ENCODE results near the gene GAPVD1.
A peak's percentile ranks its signal among the peaks of the same experiment; 100 is the strongest.

The GAPVD1 gene

GRCh38 chr9:125238915-125239446 lies 22.6 kb upstream of the GAPVD1 start:
- Histone ChIP-seq H3K4me3 (ENCODE audit: low read length) (peak overlapping the region; percentile 99), H3K36me3 (ENCODE audit: control insufficient read depth, insufficient read depth, low read length, severe bottlenecking) (peaks cover 55% of the 10 kb centered on the region), H3K27me3 (replicated peaks; ENCODE audit: control insufficient read depth, insufficient read depth, low read length) (no peaks in the 10 kb centered on the region), H3K4me1 (ENCODE audit: control insufficient read depth, insufficient read depth, low read length) (peaks cover 63% of the 10 kb centered on the region), H3K9ac (ENCODE audit: low read length) (peak overlapping the region; percentile 96), H3K9me3 (ENCODE audit: control insufficient read depth, low read length) (no peaks in the 10 kb centered on the region)
- no peak for DNase-seq (ENCODE audit: low read depth)

DNA sequence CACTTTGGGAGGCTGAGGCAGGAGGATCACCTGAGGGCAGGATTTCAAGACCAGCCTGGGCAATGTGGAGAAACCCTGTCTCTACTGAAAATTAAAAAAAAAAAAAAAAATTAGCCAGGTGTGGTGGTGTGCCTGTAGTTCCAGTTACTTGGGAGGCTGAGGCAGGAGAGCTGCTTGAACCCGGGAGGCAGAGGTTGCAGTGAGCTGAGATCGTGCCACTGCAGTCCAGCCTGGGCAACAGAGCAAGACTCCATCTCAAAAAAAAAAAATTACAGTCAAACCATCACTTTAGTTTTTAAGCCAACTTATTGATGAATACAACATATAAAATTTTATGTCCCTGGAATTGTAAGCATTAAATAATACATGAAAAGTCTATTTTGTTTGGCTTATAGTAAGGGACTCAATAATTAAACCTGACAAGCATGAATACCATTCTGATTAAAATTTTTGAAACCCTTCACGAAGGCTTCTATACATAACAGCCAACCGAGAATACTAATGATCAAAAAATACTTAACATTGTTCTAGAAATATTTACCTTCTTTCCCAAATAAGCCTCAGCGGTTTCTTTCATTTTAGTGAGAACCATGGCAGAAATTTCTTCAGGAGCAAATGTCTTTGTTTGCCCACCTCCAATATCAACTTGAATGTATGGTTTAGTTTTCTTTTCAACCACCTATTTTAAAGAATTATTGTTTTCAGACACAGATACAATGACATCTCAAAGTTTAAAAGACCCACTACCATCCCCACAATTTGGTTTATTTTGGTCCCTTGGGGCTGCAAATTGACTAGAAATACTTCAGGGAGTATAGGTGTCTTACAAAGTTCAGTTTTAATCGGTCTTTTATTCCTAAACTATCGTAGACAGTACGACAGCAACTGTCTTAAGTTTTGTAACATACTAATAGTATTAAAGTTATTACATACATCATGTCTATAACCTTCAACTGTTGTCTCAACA lies 21.7 kb upstream of the GAPVD1 start:
- DNase-seq (ENCODE audit: low read depth), result peak; percentile 15
- Histone ChIP-seq H3K36me3 (ENCODE audit: control insufficient read depth, insufficient read depth, low read length, severe bottlenecking) (peaks cover 51% of the 10 kb centered on the region), H3K4me1 (ENCODE audit: control insufficient read depth, insufficient read depth, low read length) (peaks cover 59% of the 10 kb centered on the region)

GRCh38 chr9:125240649-125240999 lies 21.0 kb upstream of the GAPVD1 start:
- Histone ChIP-seq H3K9me3 (ENCODE audit: control insufficient read depth, low read length) (no peaks in the 10 kb centered on the region), H3K9ac (ENCODE audit: low read length) (peak overlapping the region; percentile 96), H3K4me3 (ENCODE audit: low read length) (peak overlapping the region; percentile 99), H3K4me1 (ENCODE audit: control insufficient read depth, insufficient read depth, low read length) (peaks cover 54% of the 10 kb centered on the region), H3K36me3 (ENCODE audit: control insufficient read depth, insufficient read depth, low read length, severe bottlenecking) (peaks cover 44% of the 10 kb centered on the region), H3K27me3 (replicated peaks; ENCODE audit: control insufficient read depth, insufficient read depth, low read length) (no peaks in the 10 kb centered on the region)
- DNase-seq (ENCODE audit: low read depth), result peak; percentile 60

More for the DNA sequence above, 21.7 kb upstream of the GAPVD1 start:
- H3K27me3 ChIP-seq (replicated peaks; ENCODE audit: control insufficient read depth, insufficient read depth, low read length), result no peaks in the 10 kb centered on the region
- peak overlapping the region; percentile 99 for H3K4me3 ChIP-seq (ENCODE audit: low read length)
- H3K9me3 ChIP-seq (ENCODE audit: control insufficient read depth, low read length), result no peaks in the 10 kb centered on the region
- peak overlapping the region; percentile 96 for H3K9ac ChIP-seq (ENCODE audit: low read length)

DNA sequence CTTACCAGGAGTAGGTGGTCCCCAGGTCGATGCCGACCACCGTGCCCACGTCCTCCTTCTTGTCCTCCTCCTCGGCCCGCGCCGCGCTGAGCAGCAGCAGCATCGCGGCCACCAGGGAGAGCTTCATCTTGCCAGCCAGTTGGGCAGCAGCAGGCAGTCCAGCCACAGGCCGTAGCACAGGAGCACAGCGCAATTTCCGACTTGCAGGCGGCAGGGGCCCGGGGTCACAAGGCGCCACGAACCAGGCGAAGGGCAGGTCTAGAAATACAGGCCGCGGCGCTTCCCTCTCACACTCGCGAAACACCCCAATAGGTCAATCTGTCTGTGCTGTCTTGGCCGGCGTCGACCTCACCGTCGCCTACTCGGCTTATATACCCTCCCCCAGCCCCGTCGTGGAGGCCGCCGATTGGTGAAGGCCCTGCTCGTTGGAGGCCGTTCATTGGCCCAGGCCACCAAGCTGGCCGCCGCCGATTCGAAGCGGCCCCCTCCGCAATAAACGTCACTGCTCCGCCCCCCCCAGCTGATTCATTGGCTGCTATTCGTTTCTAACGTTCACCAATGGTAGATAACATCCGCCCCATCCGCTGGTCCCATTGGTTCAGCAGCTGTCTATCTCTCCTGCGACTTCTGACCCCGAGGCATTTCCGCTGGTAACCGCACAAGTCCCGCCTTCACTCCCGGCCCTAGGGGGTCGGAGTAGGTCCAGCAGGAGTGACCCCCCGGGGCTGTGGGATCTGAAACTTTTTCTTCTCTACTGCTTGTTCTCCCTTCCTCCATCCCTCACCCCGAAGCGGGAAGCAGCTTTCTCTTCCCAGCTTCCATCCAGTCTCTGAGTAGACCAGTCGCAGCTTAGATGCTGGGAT lies 20.4 kb upstream of the GAPVD1 start, which contains the start of gene HSPA5:
Gene HSPA5, minus strand, starts transcription at position 344 of the 863 bp plus-strand sequence. Its CDS starts 217 bp downstream, at position 127.
- Histone ChIP-seq H3K9ac (ENCODE audit: low read length) (peak within 1 kb of the TSS; percentile 99), H3K9me3 (ENCODE audit: control insufficient read depth, low read length) (no peaks in the 10 kb centered on the region), H3K36me3 (ENCODE audit: control insufficient read depth, insufficient read depth, low read length, severe bottlenecking) (peaks cover 38% of the 10 kb centered on the region), H3K4me1 (ENCODE audit: control insufficient read depth, insufficient read depth, low read length) (peaks cover 49% of the 10 kb centered on the region), H3K27me3 (replicated peaks; ENCODE audit: control insufficient read depth, insufficient read depth, low read length) (no peaks in the 10 kb centered on the region), H3K4me3 (ENCODE audit: low read length) (peak within 1 kb of the TSS; percentile 99)
- peak; percentile 100 for DNase-seq (ENCODE audit: low read depth)

GRCh38 chr9:125241863-125242739 lies 19.5 kb upstream of the GAPVD1 start:
- Histone ChIP-seq H3K4me3 (ENCODE audit: low read length) (peak overlapping the region; percentile 98), H3K9ac (ENCODE audit: low read length) (peak overlapping the region; percentile 99), H3K36me3 (ENCODE audit: control insufficient read depth, insufficient read depth, low read length, severe bottlenecking) (peaks cover 29% of the 10 kb centered on the region), H3K9me3 (ENCODE audit: control insufficient read depth, low read length) (no peaks in the 10 kb centered on the region), H3K4me1 (ENCODE audit: control insufficient read depth, insufficient read depth, low read length) (peaks cover 40% of the 10 kb centered on the region), H3K27me3 (replicated peaks; ENCODE audit: control insufficient read depth, insufficient read depth, low read length) (no peaks in the 10 kb centered on the region)
- no peak for DNase-seq (ENCODE audit: low read depth)

DNA sequence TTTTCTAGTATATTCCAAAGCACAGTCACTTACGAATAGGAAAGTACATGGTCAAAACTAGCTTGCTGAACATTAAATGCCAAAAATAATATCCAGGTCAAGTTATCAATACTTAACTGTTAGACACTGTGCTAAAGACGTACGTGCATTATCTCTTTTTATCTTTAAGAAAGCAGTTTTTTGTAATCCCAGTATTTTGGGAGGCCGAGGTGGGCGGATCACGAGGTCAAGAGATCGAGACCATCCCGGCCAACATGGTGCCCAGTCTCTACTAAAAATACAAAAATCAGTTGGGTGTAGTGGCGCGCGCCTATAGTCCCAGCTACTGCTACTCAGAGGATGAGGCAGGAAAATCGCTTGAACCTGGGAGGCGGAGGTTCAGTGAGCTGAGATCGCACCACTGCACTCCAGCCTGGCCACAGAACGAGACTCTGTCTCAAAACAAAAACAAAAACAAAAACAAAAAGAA lies 17.8 kb upstream of the GAPVD1 start:
- Histone ChIP-seq H3K9me3 (ENCODE audit: control insufficient read depth, low read length) (no peaks in the 10 kb centered on the region), H3K36me3 (ENCODE audit: control insufficient read depth, insufficient read depth, low read length, severe bottlenecking) (peaks cover 12% of the 10 kb centered on the region), H3K9ac (ENCODE audit: low read length) (peak overlapping the region; percentile 63), H3K4me3 (ENCODE audit: low read length) (no peak overlapping the region), H3K27me3 (replicated peaks; ENCODE audit: control insufficient read depth, insufficient read depth, low read length) (no peaks in the 10 kb centered on the region), H3K4me1 (ENCODE audit: control insufficient read depth, insufficient read depth, low read length) (peaks cover 24% of the 10 kb centered on the region)
- DNase-seq (ENCODE audit: low read depth), result no peak

DNA sequence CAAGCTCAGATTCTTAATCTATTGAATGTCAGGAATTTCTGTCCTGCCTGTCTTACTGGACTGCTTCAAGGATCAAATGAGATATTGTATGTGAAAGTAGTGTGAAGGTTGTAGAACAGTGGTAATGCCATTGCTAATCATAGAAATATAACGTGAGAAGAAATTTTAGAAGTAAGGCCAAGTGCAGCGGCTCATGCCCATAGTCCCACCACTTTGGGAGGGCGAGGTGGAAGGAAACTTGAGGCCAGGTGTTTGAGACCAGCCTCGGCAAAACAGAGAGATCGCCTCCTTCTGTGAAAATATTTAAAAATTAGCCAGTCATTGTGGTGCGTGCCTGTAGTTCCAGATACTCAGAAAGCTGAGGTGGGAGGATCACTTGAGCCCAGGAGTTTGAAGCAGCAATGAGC lies 15.4 kb upstream of the GAPVD1 start:
- peaks cover 17% of the 10 kb centered on the region for H3K4me1 ChIP-seq (ENCODE audit: control insufficient read depth, insufficient read depth, low read length)
- DNase-seq (ENCODE audit: low read depth), result no peak
- H3K27me3 ChIP-seq (replicated peaks; ENCODE audit: control insufficient read depth, insufficient read depth, low read length), result no peaks in the 10 kb centered on the region
- H3K9me3 ChIP-seq (ENCODE audit: control insufficient read depth, low read length), result no peaks in the 10 kb centered on the region
- H3K36me3 ChIP-seq (ENCODE audit: control insufficient read depth, insufficient read depth, low read length, severe bottlenecking), result no peaks in the 10 kb centered on the region
- no peak overlapping the region for H3K4me3 ChIP-seq (ENCODE audit: low read length)
- H3K9ac ChIP-seq (ENCODE audit: low read length), result no peak overlapping the region

DNA sequence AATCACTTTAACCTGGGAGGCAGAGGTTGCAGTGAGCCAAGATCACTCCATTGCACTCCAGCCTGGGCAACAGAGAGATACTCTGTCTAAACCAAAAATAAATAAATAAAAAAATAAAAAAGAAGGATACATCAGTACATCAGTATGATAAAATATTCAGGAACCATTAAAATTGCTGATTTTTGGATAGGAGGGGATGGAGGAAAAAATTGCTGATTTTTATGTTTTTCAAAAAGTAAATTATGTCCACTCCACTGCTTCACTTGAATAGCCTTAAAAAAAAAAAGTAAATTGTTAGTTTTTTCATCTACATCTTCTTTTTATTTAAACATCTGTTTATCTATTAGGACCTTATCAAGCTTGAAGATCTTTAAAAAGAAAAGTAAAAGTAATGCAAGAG lies 7.4 kb upstream of the GAPVD1 start:
- DNase-seq (ENCODE audit: low read depth), result no peak
- no peak overlapping the region for H3K4me3 ChIP-seq (ENCODE audit: low read length)
- peaks cover 3% of the 10 kb centered on the region for H3K4me1 ChIP-seq (ENCODE audit: control insufficient read depth, insufficient read depth, low read length)
- no peak overlapping the region for H3K9ac ChIP-seq (ENCODE audit: low read length)
- H3K36me3 ChIP-seq (ENCODE audit: control insufficient read depth, insufficient read depth, low read length, severe bottlenecking), result no peaks in the 10 kb centered on the region
- no peaks in the 10 kb centered on the region for H3K27me3 ChIP-seq (replicated peaks; ENCODE audit: control insufficient read depth, insufficient read depth, low read length)
- H3K9me3 ChIP-seq (ENCODE audit: control insufficient read depth, low read length), result no peaks in the 10 kb centered on the region

DNA sequence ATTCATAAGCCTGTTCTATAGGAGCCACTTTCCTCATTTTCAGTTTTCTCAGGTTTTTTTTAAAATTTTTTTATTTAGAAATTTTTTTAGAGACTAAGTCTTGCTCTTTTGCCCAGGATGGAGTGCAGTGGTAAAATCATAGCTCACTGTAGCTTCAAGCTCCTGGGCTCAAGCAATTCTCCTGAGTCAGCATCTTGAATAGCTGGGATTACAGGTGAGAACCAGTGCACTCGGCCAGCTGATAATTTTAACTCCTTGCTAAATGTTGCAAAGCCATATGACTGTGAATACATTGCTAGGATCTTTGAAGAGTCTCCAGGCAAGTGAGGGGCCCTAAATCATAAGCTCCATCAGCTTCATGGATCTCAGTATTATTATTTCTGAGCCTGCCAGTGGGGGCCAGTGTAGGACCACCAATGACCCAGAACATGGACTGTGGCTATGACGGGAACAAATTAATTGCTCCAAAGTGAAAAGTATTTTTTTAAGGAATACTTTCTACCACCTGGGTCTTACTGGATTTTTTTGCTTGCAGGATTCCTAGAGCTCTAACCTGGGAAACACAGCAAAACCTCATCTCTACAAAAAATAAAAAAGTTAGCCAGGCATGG lies 5.7 kb upstream of the GAPVD1 start:
- no peak overlapping the region for H3K4me3 ChIP-seq (ENCODE audit: low read length)
- no peaks in the 10 kb centered on the region for H3K9me3 ChIP-seq (ENCODE audit: control insufficient read depth, low read length)
- peaks cover 9% of the 10 kb centered on the region for H3K4me1 ChIP-seq (ENCODE audit: control insufficient read depth, insufficient read depth, low read length)
- no peak for DNase-seq (ENCODE audit: low read depth)
- no peaks in the 10 kb centered on the region for H3K27me3 ChIP-seq (replicated peaks; ENCODE audit: control insufficient read depth, insufficient read depth, low read length)
- H3K9ac ChIP-seq (ENCODE audit: low read length), result no peak overlapping the region
- no peaks in the 10 kb centered on the region for H3K36me3 ChIP-seq (ENCODE audit: control insufficient read depth, insufficient read depth, low read length, severe bottlenecking)

DNA sequence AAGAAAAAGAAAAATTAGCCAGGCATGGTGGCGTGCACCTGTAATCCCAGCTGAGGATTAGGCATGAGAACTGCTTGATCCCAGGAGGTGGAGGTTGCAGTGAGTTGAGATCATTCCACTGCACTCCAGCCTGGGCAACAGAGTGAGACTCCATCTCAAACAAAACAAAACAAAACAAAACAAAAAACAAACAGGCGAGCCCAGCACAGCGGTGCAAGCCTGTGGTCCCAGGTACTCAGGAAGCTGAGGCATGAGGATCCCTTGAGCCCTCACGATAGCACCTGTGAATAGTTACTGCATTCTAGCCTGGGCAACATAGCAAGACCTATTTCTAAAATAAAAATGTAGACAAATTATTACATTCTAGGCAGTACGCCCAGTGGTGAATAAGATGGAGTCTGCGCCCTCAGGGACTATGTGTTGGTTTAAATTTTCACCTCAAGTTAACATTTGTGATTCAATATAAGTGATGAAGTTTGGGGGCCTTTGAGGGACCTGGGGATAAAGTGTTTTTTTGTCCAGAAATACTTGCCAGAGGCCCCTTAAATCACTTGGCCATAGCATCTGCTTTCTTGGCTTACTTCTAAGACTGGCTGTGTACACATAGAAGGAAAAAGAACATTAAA lies 3.4 kb upstream of the GAPVD1 start:
- Histone ChIP-seq H3K9me3 (ENCODE audit: control insufficient read depth, low read length) (no peaks in the 10 kb centered on the region), H3K4me3 (ENCODE audit: low read length) (no peak overlapping the region), H3K9ac (ENCODE audit: low read length) (no peak overlapping the region), H3K36me3 (ENCODE audit: control insufficient read depth, insufficient read depth, low read length, severe bottlenecking) (no peaks in the 10 kb centered on the region), H3K27me3 (replicated peaks; ENCODE audit: control insufficient read depth, insufficient read depth, low read length) (no peaks in the 10 kb centered on the region), H3K4me1 (ENCODE audit: control insufficient read depth, insufficient read depth, low read length) (peaks cover 14% of the 10 kb centered on the region)
- no peak for DNase-seq (ENCODE audit: low read depth)

Measured in adipocyte (in vitro differentiated cells).